ENCODE results near the gene PIGU. TPM values are rescaled to one million over a fixed set of nuclear protein-coding genes. Genes with fewer than 3 reads are reported as not detected.

The PIGU gene
- total RNA-seq, 2 donors from 2014 or later = 35.8 to 41.2 TPM

DNA sequence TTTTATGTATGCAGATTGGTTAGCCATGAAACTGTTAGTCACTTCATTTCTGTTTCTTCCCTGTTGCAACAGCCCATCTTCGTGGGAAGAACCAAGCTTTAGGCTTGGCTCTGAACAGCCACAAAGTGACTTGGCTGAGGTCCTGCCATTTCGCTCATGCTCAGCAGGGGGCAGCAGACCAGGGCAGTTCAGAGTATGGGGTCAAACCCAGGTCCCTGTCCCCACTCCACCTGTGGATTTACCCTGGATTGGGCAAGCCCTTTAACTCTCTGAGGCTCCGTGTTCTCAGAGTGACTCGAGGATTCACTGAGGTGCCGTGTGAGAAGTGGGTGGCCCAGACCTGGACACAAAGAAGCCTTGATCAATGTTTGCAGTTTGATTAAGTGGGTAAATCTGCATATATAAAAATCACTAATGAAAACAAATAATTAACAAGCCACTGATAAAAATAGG, 138.2 kb downstream of the PIGU start:
- Histone ChIP-seq H3K27me3 (ENCODE audit: control insufficient read depth, insufficient read depth, low read length, poor library complexity, severe bottlenecking) (no peaks in the 10 kb centered on the region), H3K9ac (ENCODE audit: extremely low read depth, low read length, poor library complexity, severe bottlenecking) (no peak overlapping the region), H3K9me3 (ENCODE audit: control insufficient read depth, low read length) (no peaks in the 10 kb centered on the region), H3K27ac (ENCODE audit: low read depth, low read length) (no peak overlapping the region), H3K4me3 (ENCODE audit: low read length) (no peak overlapping the region), H3K4me1 (ENCODE audit: control insufficient read depth, insufficient read depth, low read length) (no peaks in the 10 kb centered on the region), H3K36me3 (ENCODE audit: control insufficient read depth, insufficient read depth, low read length) (peaks cover 68% of the 10 kb centered on the region)
- H3K36me3 Mint-ChIP-seq (ENCODE audit: low read depth) = peaks cover 75% of the 10 kb centered on the region
- peaks cover 3% of the 10 kb centered on the region for H3K4me1 Mint-ChIP-seq
- peak; percentile 86 for DNase-seq
- WGBS, 2 experiments (ENCODE audit: insufficient coverage in 1 of 2, insufficient read length in 1 of 2) = 48 to 71% methylated on average over 2 to 5 of the region's 5 CpGs
- no peaks in the 10 kb centered on the region for H3K27me3 Mint-ChIP-seq (ENCODE audit: insufficient read depth)
- H3K27ac Mint-ChIP-seq = no peak overlapping the region
- TF ChIP-seq CTCF (conservative IDR thresholded peaks at IDR 0.05) = peak; percentile 99
- no peak overlapping the region for H3K4me3 Mint-ChIP-seq
- H3K9me3 Mint-ChIP-seq = no peaks in the 10 kb centered on the region

DNA sequence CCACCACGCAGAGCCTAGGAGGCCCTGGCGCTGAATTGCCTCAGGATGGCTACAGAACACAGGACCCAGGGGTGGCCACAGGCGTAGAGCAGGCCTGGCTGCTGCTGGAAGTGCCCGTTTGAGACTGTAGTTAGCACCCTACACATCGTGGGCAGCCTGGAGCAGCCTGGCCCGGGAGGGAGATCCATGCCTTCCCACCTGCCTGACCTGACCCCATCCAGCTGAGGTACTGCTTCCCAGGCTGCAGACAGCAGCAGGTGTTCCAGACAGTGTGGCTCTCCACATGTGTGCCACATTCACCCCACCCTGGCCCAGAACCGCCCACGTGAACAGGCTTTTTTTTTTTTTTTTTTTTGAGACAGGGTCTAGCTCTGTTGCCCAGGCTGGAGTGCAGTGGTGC, 139.2 kb downstream of the PIGU start:
- Histone ChIP-seq H3K27me3 (ENCODE audit: control insufficient read depth, insufficient read depth, low read length, poor library complexity, severe bottlenecking) (no peaks in the 10 kb centered on the region), H3K4me1 (ENCODE audit: control insufficient read depth, insufficient read depth, low read length) (no peaks in the 10 kb centered on the region), H3K27ac (ENCODE audit: low read depth, low read length) (no peak overlapping the region), H3K4me3 (ENCODE audit: low read length) (no peak overlapping the region), H3K9me3 (ENCODE audit: control insufficient read depth, low read length) (no peaks in the 10 kb centered on the region), H3K9ac (ENCODE audit: extremely low read depth, low read length, poor library complexity, severe bottlenecking) (no peak overlapping the region), H3K36me3 (ENCODE audit: control insufficient read depth, insufficient read depth, low read length) (peaks cover 72% of the 10 kb centered on the region)
- H3K4me1 Mint-ChIP-seq = no peaks in the 10 kb centered on the region
- WGBS, 2 experiments (ENCODE audit: insufficient coverage in 1 of 2, insufficient read length in 1 of 2) = 93 to 97% methylated on average over 3 to 8 of the region's 8 CpGs
- H3K36me3 Mint-ChIP-seq (ENCODE audit: low read depth) = peaks cover 84% of the 10 kb centered on the region
- no peak for TF ChIP-seq CTCF (conservative IDR thresholded peaks at IDR 0.05)
- no peak overlapping the region for H3K27ac Mint-ChIP-seq
- no peaks in the 10 kb centered on the region for H3K9me3 Mint-ChIP-seq
- no peak for DNase-seq
- H3K4me3 Mint-ChIP-seq = no peak overlapping the region
- no peaks in the 10 kb centered on the region for H3K27me3 Mint-ChIP-seq (ENCODE audit: insufficient read depth)

- no peak overlapping the region for H3K27ac ChIP-seq (ENCODE audit: low read depth, low read length)
- H3K36me3 ChIP-seq (ENCODE audit: control insufficient read depth, insufficient read depth, low read length) = peaks cover 79% of the 10 kb centered on the region
- no peaks in the 10 kb centered on the region for H3K27me3 ChIP-seq (ENCODE audit: control insufficient read depth, insufficient read depth, low read length, poor library complexity, severe bottlenecking)
- no peak overlapping the region for H3K9ac ChIP-seq (ENCODE audit: extremely low read depth, low read length, poor library complexity, severe bottlenecking)
- Mint-ChIP-seq H3K27ac (peak overlapping the region; percentile 58), H3K27me3 (ENCODE audit: insufficient read depth) (no peaks in the 10 kb centered on the region), H3K4me1 (no peaks in the 10 kb centered on the region), H3K9me3 (no peaks in the 10 kb centered on the region), H3K36me3 (ENCODE audit: low read depth) (peaks cover 83% of the 10 kb centered on the region), H3K4me3 (no peak overlapping the region)
- H3K4me3 ChIP-seq (ENCODE audit: low read length) = no peak overlapping the region
- 85 to 96% methylated on average over 6 to 10 of the region's 10 CpGs for WGBS, 2 experiments (ENCODE audit: insufficient coverage in 1 of 2, insufficient read length in 1 of 2)
- peak; percentile 86 for DNase-seq
- no peaks in the 10 kb centered on the region for H3K4me1 ChIP-seq (ENCODE audit: control insufficient read depth, insufficient read depth, low read length)
- no peaks in the 10 kb centered on the region for H3K9me3 ChIP-seq (ENCODE audit: control insufficient read depth, low read length)
- TF ChIP-seq CTCF (conservative IDR thresholded peaks at IDR 0.05) = peak; percentile 73
Observed at GRCh38 chr20:34536798-34537394, 140.0 kb downstream of the PIGU start.

Measured in endodermal cell (in vitro differentiated cells).